ENCODE results near the gene CGNL1.

Gene CGNL1

GRCh38 chr15:57457726-57458125 lies 81.4 kb downstream of the CGNL1 start:
- DNase-seq (ENCODE audit: low read depth, low spot score), result no peak

- DNase-seq (ENCODE audit: low read depth, low spot score), result no peak
These were observed 82.1 kb downstream of the CGNL1 start for GRCh38 chr15:57458356-57458781.

- DNase-seq (ENCODE audit: low read depth, low spot score), result no peak
These were observed 84.0 kb downstream of the CGNL1 start for GRCh38 chr15:57460208-57460816.

GRCh38 chr15:57461541-57461940 lies 85.2 kb downstream of the CGNL1 start:
- DNase-seq (ENCODE audit: low read depth, low spot score), result no peak

GRCh38 chr15:57462381-57462780 lies 86.1 kb downstream of the CGNL1 start:
- DNase-seq (ENCODE audit: low read depth, low spot score), result no peak

- DNase-seq (ENCODE audit: low read depth, low spot score), result no peak
These were observed 87.1 kb downstream of the CGNL1 start for GRCh38 chr15:57463360-57463759.

- no peak for DNase-seq (ENCODE audit: low read depth, low spot score)
These were observed 88.2 kb downstream of the CGNL1 start for GRCh38 chr15:57464480-57464879.

GRCh38 chr15:57468486-57468885 lies 92.2 kb downstream of the CGNL1 start:
- DNase-seq (ENCODE audit: low read depth, low spot score), result no peak

- DNase-seq (ENCODE audit: low read depth, low spot score), result no peak
These were observed 94.2 kb downstream of the CGNL1 start for GRCh38 chr15:57470543-57470942.

- no peak for DNase-seq (ENCODE audit: low read depth, low spot score)
These were observed 96.6 kb downstream of the CGNL1 start for GRCh38 chr15:57472861-57473260.

GRCh38 chr15:57476533-57476975 lies 100.2 kb downstream of the CGNL1 start:
- DNase-seq (ENCODE audit: low read depth, low spot score), result no peak

- no peak for DNase-seq (ENCODE audit: low read depth, low spot score)
These were observed 101.6 kb downstream of the CGNL1 start for GRCh38 chr15:57477736-57478522.

- no peak for DNase-seq (ENCODE audit: low read depth, low spot score)
These were observed 102.7 kb downstream of the CGNL1 start for GRCh38 chr15:57479005-57479404.

- no peak for DNase-seq (ENCODE audit: low read depth, low spot score)
These were observed 104.9 kb downstream of the CGNL1 start for GRCh38 chr15:57481038-57481705.

- no peak for DNase-seq (ENCODE audit: low read depth, low spot score)
These were observed 109.6 kb downstream of the CGNL1 start for GRCh38 chr15:57485869-57486268.

GRCh38 chr15:57486833-57487232 lies 110.5 kb downstream of the CGNL1 start:
- DNase-seq (ENCODE audit: low read depth, low spot score), result no peak

- no peak for DNase-seq (ENCODE audit: low read depth, low spot score)
These were observed 112.8 kb downstream of the CGNL1 start for GRCh38 chr15:57489122-57489521.

- no peak for DNase-seq (ENCODE audit: low read depth, low spot score)
These were observed 117.0 kb downstream of the CGNL1 start for GRCh38 chr15:57493351-57493750.

- no peak for DNase-seq (ENCODE audit: low read depth, low spot score)
These were observed 118.3 kb downstream of the CGNL1 start for GRCh38 chr15:57494581-57494980.

- no peak for DNase-seq (ENCODE audit: low read depth, low spot score)
These were observed 118.7 kb downstream of the CGNL1 start for GRCh38 chr15:57495041-57495440.

- DNase-seq (ENCODE audit: low read depth, low spot score), result no peak
These were observed 119.4 kb downstream of the CGNL1 start for GRCh38 chr15:57495554-57496165.

GRCh38 chr15:57496594-57496945 lies 120.3 kb downstream of the CGNL1 start:
- no peak for DNase-seq (ENCODE audit: low read depth, low spot score)
